OCI-M2 (cell line): Measurements from ENCODE around the gene PJVK.

Experiments used
- DNase-seq: peaks from one replicate; lab custom pipeline; 2025; ENCODE audit not compliant: unreplicated experiment; lab: John Stamatoyannopoulos, UW

PJVK gene

GRCh38 chr2:178479758-178480226, 28.6 kb downstream of the PJVK start:
- DNase-seq = no peak

GRCh38 chr2:178480227-178481181, 29.3 kb downstream of the PJVK start, which contains the start of gene PLEKHA3:
Gene PLEKHA3, plus strand, starts transcription at chr2:178480457. Its CDS starts 413 bp downstream, at chr2:178480870.
- peak; percentile 69 for DNase-seq

GRCh38 chr2:178482437-178482836, 31.3 kb downstream of the PJVK start:
- DNase-seq = no peak

- no peak for DNase-seq
Measured at GRCh38 chr2:178484245-178485041, 33.3 kb downstream of the PJVK start.

- DNase-seq = no peak
Measured at GRCh38 chr2:178485356-178485755, 34.2 kb downstream of the PJVK start.

GRCh38 chr2:178491612-178492011, 40.4 kb downstream of the PJVK start:
- DNase-seq = no peak

GRCh38 chr2:178496049-178496448, 44.9 kb downstream of the PJVK start:
- no peak for DNase-seq

- peak; percentile 8 for DNase-seq
Measured at GRCh38 chr2:178498137-178498536, 47.0 kb downstream of the PJVK start.

- no peak for DNase-seq
Measured at GRCh38 chr2:178499640-178500039, 48.5 kb downstream of the PJVK start.

- DNase-seq = no peak
Measured at GRCh38 chr2:178502751-178503150, 51.6 kb downstream of the PJVK start.

GRCh38 chr2:178506101-178506500, 54.9 kb downstream of the PJVK start:
- DNase-seq = no peak

GRCh38 chr2:178506524-178506923, 55.3 kb downstream of the PJVK start:
- no peak for DNase-seq

GRCh38 chr2:178506949-178507348, 55.8 kb downstream of the PJVK start:
- no peak for DNase-seq

- DNase-seq = no peak
Measured at GRCh38 chr2:178508646-178509045, 57.5 kb downstream of the PJVK start.

- no peak for DNase-seq
Measured at GRCh38 chr2:178510384-178510783, 59.2 kb downstream of the PJVK start.
